ES-I3 (cell line): Measurements from ENCODE around the gene RC3H1.
"Not testable (repeated sequence)": the region's sequence is repeated elsewhere in the genome, so short reads cannot be mapped to it uniquely, and the experiment has no call there.

Experiments
- H3K36me3 ChIP-seq: 2 replicates; pipeline ENCODE4 v1.6.1; 2013; ENCODE audit warnings: mild to moderate bottlenecking, low read length, control low read depth, moderate library complexity; ENCODE audit not compliant: insufficient read depth
- H3K4me1 ChIP-seq: 2 replicates; pipeline ENCODE4 v1.6.1; 2013; ENCODE audit warnings: mild to moderate bottlenecking, control low read depth, low read length; ENCODE audit not compliant: insufficient read depth
- H3K9ac ChIP-seq: 2 replicates; pipeline ENCODE4 v1.6.1; 2013; ENCODE audit warnings: low read depth, mild to moderate bottlenecking, low read length, moderate library complexity
- H3K9me3 ChIP-seq: 2 replicates; pipeline ENCODE4 v1.6.1; 2013; ENCODE audit warnings: mild to moderate bottlenecking, low read length, moderate library complexity; ENCODE audit not compliant: control insufficient read depth, insufficient read depth

RC3H1 gene

DNA sequence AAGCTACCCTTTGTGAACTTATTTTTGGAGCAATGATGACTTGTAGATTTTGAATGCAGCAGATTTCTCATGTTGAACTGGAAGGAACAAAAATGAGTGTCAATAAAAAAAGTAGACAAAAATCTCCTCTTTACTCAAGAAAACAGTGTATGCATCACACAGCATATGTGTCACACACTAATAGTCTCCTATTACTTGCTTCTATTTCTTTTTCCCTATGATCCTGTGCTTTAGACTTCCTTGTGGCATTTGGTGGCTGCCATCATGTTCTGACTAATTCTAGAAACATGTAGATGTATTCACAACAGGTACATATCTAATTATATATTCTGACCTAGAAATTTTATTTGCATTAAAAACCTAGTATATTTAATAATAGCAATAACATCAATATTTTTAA, 14.3 kb downstream of the RC3H1 start:
- H3K9ac ChIP-seq: no peak overlapping the region
- no peaks in the 10 kb centered on the region for H3K4me1 ChIP-seq
- no peaks in the 10 kb centered on the region for H3K9me3 ChIP-seq

DNA sequence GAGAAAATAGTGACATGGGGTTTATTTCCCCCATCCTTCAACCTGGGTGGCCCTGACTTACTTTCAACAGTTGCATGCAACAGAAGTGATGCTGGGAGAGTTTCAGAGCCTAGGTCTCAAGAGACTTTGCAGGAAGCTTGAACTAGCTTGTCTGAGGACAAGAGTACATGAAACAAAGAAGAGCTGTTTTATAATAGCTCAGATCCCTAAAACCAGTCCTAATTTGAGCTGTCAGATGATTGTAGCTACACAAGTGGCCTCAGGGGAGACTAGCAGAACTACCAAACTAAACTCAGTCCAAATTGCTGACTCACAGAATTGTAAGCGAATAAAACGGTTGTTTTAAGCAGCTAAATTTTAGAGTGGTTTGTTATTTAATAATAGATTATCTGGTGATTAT, 17.1 kb downstream of the RC3H1 start:
- no peak overlapping the region for H3K9ac ChIP-seq
- no peaks in the 10 kb centered on the region for H3K36me3 ChIP-seq
- H3K9me3 ChIP-seq: no peaks in the 10 kb centered on the region
- no peaks in the 10 kb centered on the region for H3K4me1 ChIP-seq

More for the DNA sequence above, 14.3 kb downstream of the RC3H1 start:
- H3K36me3 ChIP-seq: no peaks in the 10 kb centered on the region

DNA sequence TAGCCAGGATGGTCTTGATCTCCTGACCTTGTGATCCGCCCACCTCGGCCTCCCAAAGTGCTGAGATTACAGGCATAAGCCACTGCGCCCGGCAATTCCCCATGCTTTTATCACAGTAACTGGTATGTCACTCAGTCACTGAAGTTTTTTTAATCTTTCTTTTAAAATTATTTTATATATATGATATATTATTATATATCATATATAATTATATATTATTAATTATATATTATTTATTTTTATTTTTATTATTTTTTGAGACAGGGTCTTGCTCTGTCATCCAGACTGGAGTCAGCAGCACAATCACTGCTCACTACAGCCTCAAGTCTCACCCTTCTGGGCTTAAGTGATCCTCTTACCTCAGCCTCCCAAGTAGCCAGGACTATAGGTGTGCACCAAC, 18.3 kb downstream of the RC3H1 start:
- no peaks in the 10 kb centered on the region for H3K36me3 ChIP-seq
- no peaks in the 10 kb centered on the region for H3K9me3 ChIP-seq
- no peaks in the 10 kb centered on the region for H3K4me1 ChIP-seq
- H3K9ac ChIP-seq: no peak overlapping the region

DNA sequence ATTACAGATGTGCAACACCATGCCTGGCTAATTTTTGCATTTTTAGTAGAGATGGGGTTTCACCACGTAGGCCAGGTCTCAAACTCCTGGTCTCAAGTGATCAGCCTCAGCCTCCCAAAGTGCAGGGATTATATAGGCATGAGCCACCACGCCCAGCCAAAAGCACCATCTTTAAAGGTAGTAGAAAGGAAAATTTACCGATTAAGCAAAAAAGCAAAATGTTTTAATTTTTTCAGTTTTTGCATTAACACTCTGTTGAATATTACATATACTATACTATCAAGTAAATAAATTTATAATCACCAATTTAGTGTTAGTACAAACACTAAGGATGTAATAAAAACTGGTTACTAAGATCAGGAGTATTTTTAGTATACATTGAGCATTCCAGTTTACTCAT, 20.6 kb downstream of the RC3H1 start:
- Histone ChIP-seq H3K4me1 (no peaks in the 10 kb centered on the region), H3K36me3 (no peaks in the 10 kb centered on the region), H3K9ac (no peak overlapping the region), H3K9me3 (no peaks in the 10 kb centered on the region)

DNA sequence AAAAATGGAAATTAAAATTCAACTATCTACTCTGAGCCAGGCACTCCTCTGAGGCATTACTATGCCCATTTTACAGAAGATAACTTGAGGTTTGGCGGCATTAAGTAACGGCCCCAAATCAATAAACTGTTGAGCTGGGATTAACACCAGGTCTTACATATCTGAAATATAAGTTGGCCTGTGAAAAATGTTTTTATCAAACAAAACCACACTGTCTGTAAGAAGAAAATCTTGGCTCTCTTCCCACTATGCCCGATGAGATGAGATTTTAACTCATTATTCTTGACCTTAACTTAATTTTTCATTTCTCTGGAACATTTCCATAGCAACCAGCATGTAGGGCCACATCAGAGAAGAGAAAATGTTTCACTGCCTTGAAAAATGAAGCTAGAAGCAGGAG, 21.8 kb downstream of the RC3H1 start:
- Histone ChIP-seq H3K36me3 (no peaks in the 10 kb centered on the region), H3K4me1 (no peaks in the 10 kb centered on the region), H3K9me3 (no peaks in the 10 kb centered on the region), H3K9ac (no peak overlapping the region)

DNA sequence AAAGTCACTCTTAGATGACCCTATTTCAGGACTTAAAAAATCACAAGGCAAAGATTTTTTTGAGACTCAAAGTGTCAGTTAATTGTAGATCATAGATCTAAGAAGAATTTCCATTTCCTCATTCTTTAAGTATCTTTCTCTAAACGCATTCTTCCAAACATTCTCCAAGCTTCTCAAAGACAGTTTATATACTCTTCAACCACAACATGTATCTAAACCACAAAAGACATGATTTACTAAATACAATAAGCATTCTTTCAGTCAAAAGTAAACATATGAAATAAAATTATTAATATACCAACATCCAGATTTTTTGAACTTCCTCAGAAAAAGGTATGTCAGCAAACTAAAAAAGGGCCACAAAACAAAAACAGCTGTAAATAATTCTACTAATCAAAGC, 24.4 kb downstream of the RC3H1 start:
- Histone ChIP-seq H3K4me1 (no peaks in the 10 kb centered on the region), H3K9ac (no peak overlapping the region), H3K36me3 (0 out of 2 replicates have a peak, but pooled peaks cover under 1% of the 10 kb centered on the region), H3K9me3 (no peaks in the 10 kb centered on the region)

DNA sequence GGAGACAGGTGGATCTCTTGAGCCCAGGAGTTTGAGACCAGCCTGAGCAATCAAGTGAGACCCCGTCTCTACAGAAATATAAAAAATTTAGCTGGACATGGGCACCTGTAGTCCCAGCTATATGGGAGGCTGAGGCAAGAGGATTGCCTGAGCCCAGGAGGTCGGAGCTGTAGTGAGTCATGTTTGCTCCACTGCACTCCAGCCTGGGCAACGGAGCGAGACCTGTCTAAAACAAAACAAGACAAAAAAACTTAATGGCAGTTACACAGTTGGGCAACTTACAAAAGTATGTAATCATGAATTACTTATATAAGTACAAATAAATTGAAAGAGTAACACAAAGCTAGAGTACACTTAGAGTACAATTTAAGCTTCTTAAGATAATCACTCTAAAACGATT, 25.2 kb downstream of the RC3H1 start:
- H3K9me3 ChIP-seq: no peaks in the 10 kb centered on the region
- H3K4me1 ChIP-seq: no peaks in the 10 kb centered on the region
- no peak overlapping the region for H3K9ac ChIP-seq
- H3K36me3 ChIP-seq: 0 out of 2 replicates have a peak, but pooled peaks cover 4% of the 10 kb centered on the region

DNA sequence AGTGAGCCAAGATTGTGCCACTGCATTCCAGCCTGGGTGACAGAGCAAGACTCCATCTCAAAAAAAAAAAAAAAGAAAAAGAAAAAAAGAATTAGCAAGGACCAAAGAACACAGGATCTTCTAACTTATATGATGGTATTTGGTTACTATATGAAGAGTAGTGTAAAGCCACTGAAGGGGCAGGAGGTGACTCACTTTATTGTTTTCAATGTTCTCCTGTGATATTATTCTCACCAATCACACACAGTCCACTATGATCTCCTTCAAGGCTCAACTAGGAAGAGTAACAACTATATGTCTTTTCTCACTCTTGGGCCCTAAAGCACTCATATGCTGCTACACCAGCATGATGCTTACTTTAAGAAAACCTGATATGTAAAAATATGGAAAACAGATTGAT, 26.7 kb downstream of the RC3H1 start:
- no peak overlapping the region for H3K9ac ChIP-seq
- peaks cover 7% of the 10 kb centered on the region; the same call in 1 of the 2 replicates for H3K36me3 ChIP-seq
- no peaks in the 10 kb centered on the region for H3K9me3 ChIP-seq
- no peaks in the 10 kb centered on the region for H3K4me1 ChIP-seq

DNA sequence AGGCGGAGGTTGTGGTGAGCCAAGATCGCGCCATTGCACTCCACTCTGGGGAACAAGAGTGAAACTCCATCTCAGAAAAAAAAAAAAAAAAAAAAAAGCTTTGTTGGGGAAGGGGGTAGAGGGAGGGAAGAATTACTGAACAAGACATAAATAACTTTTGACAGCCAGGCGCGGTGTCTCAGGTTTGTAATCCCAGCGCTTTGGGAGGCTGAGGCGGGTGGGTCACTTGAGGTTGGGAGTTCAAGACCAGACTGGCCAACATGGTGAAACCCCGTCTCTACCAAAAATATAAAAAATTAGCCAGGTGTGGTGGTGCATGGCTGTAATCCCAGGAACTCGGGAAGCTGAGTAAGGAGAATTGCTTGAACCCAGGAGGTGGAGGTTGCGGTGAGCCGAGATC, 28.2 kb downstream of the RC3H1 start:
- H3K4me1 ChIP-seq, H3K36me3 ChIP-seq, H3K9ac ChIP-seq, H3K9me3 ChIP-seq: not testable (repeated sequence)

DNA sequence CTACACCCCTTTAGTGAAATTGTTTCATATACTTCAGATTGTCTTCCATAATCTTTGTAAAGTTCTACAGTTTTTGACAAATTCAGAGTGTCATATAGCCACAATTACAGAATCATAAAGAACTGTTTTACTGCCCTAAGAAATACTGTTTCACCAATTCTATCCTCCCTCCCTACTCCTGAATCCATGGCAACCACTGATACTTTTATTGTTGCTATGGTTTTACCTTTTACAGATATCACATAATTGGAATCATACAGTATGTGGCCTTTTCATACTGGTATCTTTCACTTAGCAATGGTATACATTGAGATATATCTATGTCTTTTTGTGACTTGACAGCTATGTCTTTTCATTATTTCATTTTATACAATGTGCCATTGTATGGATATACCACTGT, 34.1 kb downstream of the RC3H1 start:
- Histone ChIP-seq H3K36me3 (peaks cover 10% of the 10 kb centered on the region), H3K9me3 (no peaks in the 10 kb centered on the region), H3K4me1 (no peaks in the 10 kb centered on the region), H3K9ac (no peak overlapping the region)

DNA sequence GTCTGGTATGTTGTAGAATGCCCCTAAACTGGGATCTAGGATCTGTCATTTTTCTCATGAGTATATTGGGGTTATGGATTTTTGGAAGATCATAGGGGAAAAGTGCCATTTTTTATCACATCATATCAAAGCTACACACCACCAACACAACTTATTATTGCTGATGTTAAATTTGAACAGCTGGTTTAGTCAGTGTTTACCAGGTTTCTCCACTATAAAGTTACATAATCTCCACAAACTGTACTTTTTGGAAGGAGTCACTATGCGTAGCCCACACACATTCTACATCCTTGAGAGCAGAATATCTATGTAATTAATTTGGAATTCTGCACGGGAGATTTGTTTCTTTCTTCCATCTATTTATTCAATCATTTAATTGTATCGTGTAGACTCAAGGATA, 35.2 kb downstream of the RC3H1 start:
- Histone ChIP-seq H3K36me3 (peaks cover 6% of the 10 kb centered on the region), H3K4me1 (no peaks in the 10 kb centered on the region)

DNA sequence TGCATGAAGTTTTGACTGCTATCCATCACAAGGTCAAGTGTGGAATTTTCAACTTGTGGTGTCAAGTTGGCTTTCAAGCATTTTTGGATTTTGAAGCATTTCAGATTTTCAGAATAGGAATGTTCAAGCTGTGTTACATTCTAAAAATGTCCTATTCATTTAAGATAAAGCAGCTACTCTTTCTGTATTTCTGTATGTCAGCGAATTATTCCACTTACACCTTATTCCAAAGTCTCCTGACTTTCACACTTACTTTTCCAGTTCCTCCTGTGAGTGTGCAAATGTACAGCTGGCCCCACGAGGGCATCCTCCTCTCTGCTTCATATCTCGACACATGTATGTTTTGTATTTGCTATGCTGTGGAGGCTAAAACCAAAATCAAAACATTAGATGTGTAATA, 51.9 kb downstream of the RC3H1 start:
- H3K9ac ChIP-seq: no peak overlapping the region
- no peaks in the 10 kb centered on the region for H3K4me1 ChIP-seq
- no peaks in the 10 kb centered on the region for H3K9me3 ChIP-seq
- peaks cover 8% of the 10 kb centered on the region for H3K36me3 ChIP-seq

More for the DNA sequence above, 35.2 kb downstream of the RC3H1 start:
- H3K9ac ChIP-seq: no peak overlapping the region
- H3K9me3 ChIP-seq: no peaks in the 10 kb centered on the region

DNA sequence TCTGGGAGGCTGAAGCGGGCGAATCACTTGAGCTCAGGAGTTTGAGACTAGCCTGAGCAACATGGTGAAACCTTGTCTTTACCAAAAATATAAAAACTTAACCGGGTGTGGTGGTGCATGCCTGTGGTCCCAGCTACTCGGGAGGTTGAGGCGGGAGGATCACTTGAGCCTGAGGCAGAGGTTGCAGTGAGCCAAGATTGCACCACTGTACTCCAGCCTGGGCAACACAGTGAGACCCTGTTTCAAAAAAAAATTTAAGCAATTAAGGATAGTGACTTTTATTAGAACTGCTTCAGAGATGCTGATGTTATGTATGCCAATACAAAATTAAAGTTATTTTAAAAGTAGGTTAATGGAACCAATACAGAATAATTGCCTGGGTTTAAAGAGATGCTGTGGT, 56.3 kb downstream of the RC3H1 start:
- H3K36me3 ChIP-seq: peaks cover 16% of the 10 kb centered on the region
- H3K4me1 ChIP-seq: not testable (repeated sequence)

DNA sequence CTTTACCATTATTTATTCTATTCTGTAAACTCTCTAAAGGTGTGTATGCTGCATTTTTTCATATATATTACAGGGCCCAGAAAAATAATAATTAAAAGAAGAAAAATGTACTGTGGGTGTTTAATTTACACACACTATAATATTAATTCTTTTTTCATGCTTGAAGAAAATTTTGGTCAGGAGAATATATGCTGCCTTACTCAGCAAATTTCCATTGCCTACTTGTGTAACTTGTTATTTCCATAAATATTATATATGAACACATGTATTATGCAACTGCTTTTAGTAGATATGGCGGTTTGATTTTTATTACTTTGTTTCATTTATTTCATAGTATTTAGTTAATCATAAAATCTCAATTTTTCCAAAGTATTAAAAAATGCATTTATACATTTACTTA, 58.7 kb downstream of the RC3H1 start:
- Histone ChIP-seq H3K9me3 (no peaks in the 10 kb centered on the region), H3K36me3 (peaks cover 20% of the 10 kb centered on the region), H3K9ac (no peak overlapping the region), H3K4me1 (no peaks in the 10 kb centered on the region)

More for the DNA sequence above, 56.3 kb downstream of the RC3H1 start:
- H3K9ac ChIP-seq, H3K9me3 ChIP-seq: not testable (repeated sequence)

DNA sequence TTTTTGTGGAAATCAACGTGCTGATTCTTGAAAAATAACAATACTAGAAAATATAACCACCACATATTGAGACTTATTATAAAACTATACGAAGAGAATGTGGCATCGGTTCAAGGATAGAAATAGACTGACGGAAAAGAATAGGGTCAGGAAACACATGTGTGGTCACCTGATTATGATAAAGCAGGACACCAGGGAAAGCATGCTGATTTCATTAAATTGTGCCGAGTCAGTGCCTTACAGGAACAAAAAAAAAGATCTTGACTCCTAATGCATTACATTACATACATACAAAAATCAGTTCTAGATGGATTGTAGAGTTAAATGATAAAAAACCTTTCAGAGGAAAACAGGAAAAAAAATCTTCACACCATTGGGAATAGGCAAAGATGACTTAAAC, 61.5 kb downstream of the RC3H1 start:
- Histone ChIP-seq H3K36me3 (peaks cover 18% of the 10 kb centered on the region), H3K9me3 (no peaks in the 10 kb centered on the region), H3K4me1 (no peaks in the 10 kb centered on the region), H3K9ac (no peak overlapping the region)

DNA sequence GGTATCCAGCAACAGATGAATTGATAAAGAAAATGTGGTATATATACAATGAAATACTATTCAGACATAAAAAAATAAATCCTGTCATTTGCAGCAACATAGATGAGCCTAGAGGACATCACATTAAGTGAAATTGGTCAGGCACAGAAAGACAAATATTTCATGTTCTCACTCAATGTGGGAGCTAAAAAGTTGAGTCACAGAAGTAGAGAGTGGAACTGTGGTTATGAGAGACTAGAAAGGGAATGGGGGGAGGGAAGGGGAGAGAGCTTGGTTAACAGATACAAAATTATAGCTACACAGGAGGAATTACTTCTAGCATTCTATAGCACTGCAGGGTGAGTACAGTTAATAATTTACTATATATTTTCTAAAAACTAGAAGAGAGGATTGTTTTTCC, 68.0 kb downstream of the RC3H1 start:
- H3K9ac ChIP-seq: no peak overlapping the region
- H3K36me3 ChIP-seq: peaks cover 3% of the 10 kb centered on the region; the same call in 1 of the 2 replicates
- no peaks in the 10 kb centered on the region for H3K4me1 ChIP-seq
- no peaks in the 10 kb centered on the region for H3K9me3 ChIP-seq
